HEK293 (cell line): ENCODE measurements around the gene ITPKB.
"Not testable (repeated sequence)": the region's sequence is repeated elsewhere in the genome, so short reads cannot be mapped to it uniquely, and the experiment has no call there.

ENCODE experiments used
- CTCF ChIA-PET: fragments of 350-600 bp; formaldehyde crosslinking; extraction: SDS; loops from one replicate; lab custom pipeline; 2021; ENCODE audit warnings: antibody characterized with exemption; lab: Yijun Ruan, JAX
- POLR2A ChIA-PET: fragments of 300-600 bp; formaldehyde crosslinking; extraction: SDS; loops from one replicate; lab custom pipeline; 2020; ENCODE audit warnings: antibody characterized with exemption, inconsistent platforms; lab: Yijun Ruan, JAX
- H3K27ac ChIP-seq: fragments of 200-500 bp; sonication (Bioruptor generic); 2 replicates; pipeline ENCODE4 v1.5.1; 2014; ENCODE audit warnings: low read depth, low read length, control low read depth, inconsistent platforms; ENCODE audit errors: extremely low read depth
- H3K36me3 ChIP-seq, 2 experiments: fragments of 200-500 bp in 1 of 2; sonication (Bioruptor generic) in 1 of 2; 1 replicate in 1 of 2; 2 replicates in 1 of 2; pipeline ENCODE4 v1.5.1; 2014 to 2017; ENCODE audit warnings: inconsistent platforms in 2 of 2, low read length in 2 of 2; ENCODE audit not compliant: control insufficient read depth in 2 of 2, insufficient read depth in 1 of 2
- H3K4me1 ChIP-seq: fragments of 200-500 bp; sonication (Bioruptor generic); 2 replicates; pipeline ENCODE4 v1.5.1; 2014; ENCODE audit warnings: mild to moderate bottlenecking, low read length, inconsistent platforms; ENCODE audit not compliant: control insufficient read depth, insufficient read depth
- H3K4me3 ChIP-seq: 2 replicates; pipeline ENCODE4 v1.5.1; 2011; ENCODE audit warnings: low read depth, mild to moderate bottlenecking, control low read depth, low read length, moderate library complexity
- H3K9me3 ChIP-seq: fragments of 200-500 bp; sonication (Bioruptor generic); 2 replicates; pipeline ENCODE4 v1.5.1; 2014; ENCODE audit warnings: low read depth, low read length, inconsistent platforms; ENCODE audit not compliant: control insufficient read depth, insufficient read depth
- FEZF1 ChIP-seq: fragments of 450-650 bp; formaldehyde crosslinking; IDR thresholded peaks from 2 replicates; pipeline ENCODE4 v1.5.1; 2016; ENCODE audit warnings: missing biosample characterization, missing genetic modification characterization
- GLIS1 ChIP-seq: fragments of 450-650 bp; formaldehyde crosslinking; IDR thresholded peaks from 2 replicates; pipeline ENCODE4 v1.5.1; 2016; ENCODE audit warnings: missing biosample characterization, missing genetic modification characterization
- SP7 ChIP-seq: fragments of 450-650 bp; formaldehyde crosslinking; IDR thresholded peaks from 2 replicates; pipeline ENCODE4 v1.5.1; 2016; ENCODE audit warnings: missing biosample characterization, missing genetic modification characterization
- WT1 ChIP-seq: fragments of 450-650 bp; formaldehyde crosslinking; IDR thresholded peaks from 2 replicates; pipeline ENCODE4 v1.5.1; 2016; ENCODE audit warnings: missing biosample characterization, missing genetic modification characterization
- ZBTB1 ChIP-seq: fragments of 450-650 bp; formaldehyde crosslinking; IDR thresholded peaks from 2 replicates; pipeline ENCODE4 v1.5.1; 2016; ENCODE audit warnings: missing biosample characterization, missing genetic modification characterization
- ZBTB48 ChIP-seq: fragments of 450-650 bp; formaldehyde crosslinking; IDR thresholded peaks from 2 replicates; pipeline ENCODE4 v1.5.1; 2016; ENCODE audit warnings: missing biosample characterization, missing genetic modification characterization
- ZNF292 ChIP-seq: fragments of 450-650 bp; formaldehyde crosslinking; IDR thresholded peaks from 2 replicates; pipeline ENCODE4 v1.5.1; 2016; ENCODE audit warnings: low read depth, missing biosample characterization, missing genetic modification characterization, borderline replicate concordance
- ZNF561 ChIP-seq: fragments of 450-650 bp; IDR thresholded peaks from 2 replicates; pipeline ENCODE4 v1.5.1; 2018; ENCODE audit warnings: missing biosample characterization, missing genetic modification characterization, borderline replicate concordance
- ZNF621 ChIP-seq: fragments of 450-650 bp; formaldehyde crosslinking; IDR thresholded peaks from 2 replicates; pipeline ENCODE4 v1.5.1; 2017; ENCODE audit warnings: missing biosample characterization, missing genetic modification characterization
- TF ChIP-seq, protein P1 (sequence below): fragments of 450-650 bp; formaldehyde crosslinking; conservative IDR thresholded peaks from 2 replicates; pipeline ENCODE4 v1.5.1; 2016; ENCODE audit warnings: low read depth, missing biosample characterization, missing genetic modification characterization
- TF ChIP-seq, protein P2 (sequence below): fragments of 450-650 bp; formaldehyde crosslinking; IDR thresholded peaks from 2 replicates; pipeline ENCODE4 v1.5.1; 2016; ENCODE audit warnings: missing biosample characterization, missing genetic modification characterization

ITPKB gene

DNA sequence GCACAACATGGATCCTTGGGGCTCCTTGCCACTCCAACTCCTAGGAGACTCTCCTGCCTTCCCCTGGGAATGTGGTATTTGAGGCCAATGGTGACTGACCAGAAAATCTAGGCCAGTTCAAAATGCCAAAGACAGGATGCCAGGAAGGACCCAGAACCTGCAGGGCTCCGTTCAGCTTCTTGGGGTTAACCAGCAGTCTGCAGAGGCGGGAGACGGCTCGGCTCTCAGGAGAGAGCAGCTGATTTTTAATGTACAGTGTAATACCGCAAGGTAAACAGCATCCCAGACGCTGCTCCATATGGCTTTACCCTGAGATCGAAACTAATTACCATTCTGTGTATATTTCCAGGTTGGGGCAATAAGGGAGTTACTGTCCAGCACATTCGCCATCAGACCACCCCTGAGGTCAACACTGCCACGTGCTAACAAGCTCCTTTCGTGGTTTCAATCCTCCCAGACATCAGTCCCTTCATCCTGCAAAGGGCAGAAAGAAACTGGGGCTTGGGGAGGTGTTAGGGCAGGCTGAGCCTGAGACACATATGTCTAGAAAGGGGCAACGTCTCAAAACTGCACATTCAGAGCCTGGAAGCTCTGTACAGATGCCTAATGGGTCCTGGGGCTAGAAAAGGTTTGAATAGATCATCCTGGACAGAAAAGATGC lies 16.7 kb downstream of the ITPKB start:
- Histone ChIP-seq H3K4me1 (peaks cover 42% of the 10 kb centered on the region), H3K9me3 (no peaks in the 10 kb centered on the region), H3K4me3 (no peak overlapping the region), H3K36me3 (no peaks in the 10 kb centered on the region; a peak in 1 of 3 replicates)
- CTCF ChIA-PET, result interaction anchor here (0.7 to 2.2 kb wide), 4 partner anchors 11 to 51 kb away, joined by 3 to 12 read pairs (median 3); no protein-coding TSS in a partner anchor
- TF ChIP-seq FEZF1 (tag by site-specific recombination) (no peak), ZNF561 (tag by site-specific recombination) (0 out of 2 replicates have a peak, but pooled peaks have one; percentile 15), ZNF292 (tag by site-specific recombination) (no peak), WT1 (tag by site-specific recombination) (peak; percentile 92), ZNF621 (tag by site-specific recombination) (no peak), ZBTB48 (peak; percentile 22; the same call in 1 of the 2 replicates), SP7 (tag by site-specific recombination) (peak; percentile 62; the same call in 1 of the 2 replicates), ZBTB1 (tag by site-specific recombination) (no peak), GLIS1 (tag by site-specific recombination) (no peak)
- TF ChIP-seq, protein P1, sequence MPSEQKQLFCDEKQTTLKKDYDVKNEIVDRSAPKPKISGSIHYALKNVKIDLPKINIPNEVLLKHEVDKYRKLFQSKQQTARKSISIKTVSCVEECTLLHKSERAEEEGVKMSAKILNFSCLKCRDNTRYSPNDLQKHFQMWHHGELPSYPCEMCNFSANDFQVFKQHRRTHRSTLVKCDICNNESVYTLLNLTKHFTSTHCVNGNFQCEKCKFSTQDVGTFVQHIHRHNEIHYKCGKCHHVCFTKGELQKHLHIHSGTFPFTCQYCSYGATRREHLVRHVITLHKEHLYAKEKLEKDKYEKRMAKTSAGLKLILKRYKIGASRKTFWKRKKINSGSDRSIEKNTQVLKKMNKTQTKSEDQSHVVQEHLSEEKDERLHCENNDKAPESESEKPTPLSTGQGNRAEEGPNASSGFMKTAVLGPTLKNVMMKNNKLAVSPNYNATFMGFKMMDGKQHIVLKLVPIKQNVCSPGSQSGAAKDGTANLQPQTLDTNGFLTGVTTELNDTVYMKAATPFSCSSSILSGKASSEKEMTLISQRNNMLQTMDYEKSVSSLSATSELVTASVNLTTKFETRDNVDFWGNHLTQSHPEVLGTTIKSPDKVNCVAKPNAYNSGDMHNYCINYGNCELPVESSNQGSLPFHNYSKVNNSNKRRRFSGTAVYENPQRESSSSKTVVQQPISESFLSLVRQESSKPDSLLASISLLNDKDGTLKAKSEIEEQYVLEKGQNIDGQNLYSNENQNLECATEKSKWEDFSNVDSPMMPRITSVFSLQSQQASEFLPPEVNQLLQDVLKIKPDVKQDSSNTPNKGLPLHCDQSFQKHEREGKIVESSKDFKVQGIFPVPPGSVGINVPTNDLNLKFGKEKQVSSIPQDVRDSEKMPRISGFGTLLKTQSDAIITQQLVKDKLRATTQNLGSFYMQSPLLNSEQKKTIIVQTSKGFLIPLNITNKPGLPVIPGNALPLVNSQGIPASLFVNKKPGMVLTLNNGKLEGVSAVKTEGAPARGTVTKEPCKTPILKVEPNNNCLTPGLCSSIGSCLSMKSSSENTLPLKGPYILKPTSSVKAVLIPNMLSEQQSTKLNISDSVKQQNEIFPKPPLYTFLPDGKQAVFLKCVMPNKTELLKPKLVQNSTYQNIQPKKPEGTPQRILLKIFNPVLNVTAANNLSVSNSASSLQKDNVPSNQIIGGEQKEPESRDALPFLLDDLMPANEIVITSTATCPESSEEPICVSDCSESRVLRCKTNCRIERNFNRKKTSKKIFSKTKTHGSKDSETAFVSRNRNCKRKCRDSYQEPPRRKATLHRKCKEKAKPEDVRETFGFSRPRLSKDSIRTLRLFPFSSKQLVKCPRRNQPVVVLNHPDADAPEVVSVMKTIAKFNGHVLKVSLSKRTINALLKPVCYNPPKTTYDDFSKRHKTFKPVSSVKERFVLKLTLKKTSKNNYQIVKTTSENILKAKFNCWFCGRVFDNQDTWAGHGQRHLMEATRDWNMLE (tag by site-specific recombination), result no peak
- TF ChIP-seq, protein P2, sequence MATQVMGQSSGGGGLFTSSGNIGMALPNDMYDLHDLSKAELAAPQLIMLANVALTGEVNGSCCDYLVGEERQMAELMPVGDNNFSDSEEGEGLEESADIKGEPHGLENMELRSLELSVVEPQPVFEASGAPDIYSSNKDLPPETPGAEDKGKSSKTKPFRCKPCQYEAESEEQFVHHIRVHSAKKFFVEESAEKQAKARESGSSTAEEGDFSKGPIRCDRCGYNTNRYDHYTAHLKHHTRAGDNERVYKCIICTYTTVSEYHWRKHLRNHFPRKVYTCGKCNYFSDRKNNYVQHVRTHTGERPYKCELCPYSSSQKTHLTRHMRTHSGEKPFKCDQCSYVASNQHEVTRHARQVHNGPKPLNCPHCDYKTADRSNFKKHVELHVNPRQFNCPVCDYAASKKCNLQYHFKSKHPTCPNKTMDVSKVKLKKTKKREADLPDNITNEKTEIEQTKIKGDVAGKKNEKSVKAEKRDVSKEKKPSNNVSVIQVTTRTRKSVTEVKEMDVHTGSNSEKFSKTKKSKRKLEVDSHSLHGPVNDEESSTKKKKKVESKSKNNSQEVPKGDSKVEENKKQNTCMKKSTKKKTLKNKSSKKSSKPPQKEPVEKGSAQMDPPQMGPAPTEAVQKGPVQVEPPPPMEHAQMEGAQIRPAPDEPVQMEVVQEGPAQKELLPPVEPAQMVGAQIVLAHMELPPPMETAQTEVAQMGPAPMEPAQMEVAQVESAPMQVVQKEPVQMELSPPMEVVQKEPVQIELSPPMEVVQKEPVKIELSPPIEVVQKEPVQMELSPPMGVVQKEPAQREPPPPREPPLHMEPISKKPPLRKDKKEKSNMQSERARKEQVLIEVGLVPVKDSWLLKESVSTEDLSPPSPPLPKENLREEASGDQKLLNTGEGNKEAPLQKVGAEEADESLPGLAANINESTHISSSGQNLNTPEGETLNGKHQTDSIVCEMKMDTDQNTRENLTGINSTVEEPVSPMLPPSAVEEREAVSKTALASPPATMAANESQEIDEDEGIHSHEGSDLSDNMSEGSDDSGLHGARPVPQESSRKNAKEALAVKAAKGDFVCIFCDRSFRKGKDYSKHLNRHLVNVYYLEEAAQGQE (tag by site-specific recombination), result peak; percentile 67
- TF ChIP-seq, all 188 proteins: peak for 5
- POLR2A ChIA-PET, result no interaction called here
- H3K27ac ChIP-seq, result peak overlapping the region; percentile 70

DNA sequence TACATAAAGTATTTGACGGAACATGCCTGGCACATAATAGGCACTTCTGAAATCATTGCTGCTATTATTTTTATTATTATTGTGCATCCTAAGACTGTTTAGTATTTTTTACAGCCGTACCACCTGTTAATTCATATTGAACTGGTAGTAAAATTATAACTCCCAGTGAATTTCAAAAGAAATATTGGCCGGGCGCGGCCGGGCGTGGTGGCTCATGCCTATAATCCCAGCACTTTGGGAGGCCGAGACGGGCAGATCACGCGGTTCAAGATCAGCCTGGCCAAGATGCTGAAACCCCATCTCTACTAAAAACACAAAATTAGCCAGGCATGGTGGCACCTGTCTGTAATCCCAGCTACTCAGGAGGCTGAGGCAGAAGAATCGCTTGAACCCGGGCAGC lies 18.5 kb downstream of the ITPKB start:
- CTCF ChIA-PET, H3K36me3 ChIP-seq, H3K9me3 ChIP-seq, H3K4me3 ChIP-seq, H3K27ac ChIP-seq: not testable (repeated sequence)
- H3K4me1 ChIP-seq, result peaks cover 35% of the 10 kb centered on the region
- POLR2A ChIA-PET, result interaction anchor here (1.9 kb wide), 1 partner anchor 19 kb away, joined by 5 read pairs; the partner anchor contains the start of gene ITPKB
